Neural cell (in vitro differentiated cells): ENCODE results near the gene PVALB.

Experiments
- CTCF ChIP-seq: fragments of 450-650 bp; IDR thresholded peaks from 2 replicates; pipeline ENCODE4 v1.5.1; 2014; ENCODE audit warnings: antibody characterized with exemption, mild to moderate bottlenecking, moderate library complexity; ENCODE audit not compliant: poor library complexity, severe bottlenecking
- EP300 ChIP-seq: fragments of 450-650 bp; conservative IDR thresholded peaks from 2 replicates; pipeline ENCODE4 v1.6.1; 2014; ENCODE audit warnings: antibody characterized with exemption, mild to moderate bottlenecking, moderate library complexity; ENCODE audit not compliant: poor library complexity, severe bottlenecking
- EZH2 ChIP-seq: fragments of 200-600, 300-800 bp; shearing (Covaris generic), sonication (generic); IDR thresholded peaks from 2 replicates; pipeline ENCODE4 v1.6.1; 2014; ENCODE audit warnings: antibody characterized with exemption, low read length, borderline replicate concordance, mild to moderate bottlenecking; ENCODE audit not compliant: insufficient read depth, poor library complexity, severe bottlenecking
- RAD21 ChIP-seq: fragments of 450-650 bp; conservative IDR thresholded peaks from 2 replicates; pipeline ENCODE4 v1.6.1; 2014; ENCODE audit warnings: antibody characterized with exemption, mild to moderate bottlenecking, moderate library complexity
- SMC3 ChIP-seq: fragments of 450-650 bp; conservative IDR thresholded peaks from 2 replicates; pipeline ENCODE4 v1.6.1; 2014; ENCODE audit warnings: antibody characterized with exemption, mild to moderate bottlenecking, moderate library complexity; ENCODE audit not compliant: poor library complexity
- TAF1 ChIP-seq: IDR thresholded peaks from 2 replicates; pipeline ENCODE4 v1.6.1; 2012; ENCODE audit warnings: low read depth
- TF ChIP-seq, protein P1 (sequence below): IDR thresholded peaks from 2 replicates; pipeline ENCODE4 v1.6.1; 2012; ENCODE audit warnings: borderline replicate concordance

- TF ChIP-seq CTCF (no peak), SMC3 (no peak), EP300 (no peak), EZH2 (no peak), RAD21 (no peak), TAF1 (no peak)
- TF ChIP-seq, protein P1, sequence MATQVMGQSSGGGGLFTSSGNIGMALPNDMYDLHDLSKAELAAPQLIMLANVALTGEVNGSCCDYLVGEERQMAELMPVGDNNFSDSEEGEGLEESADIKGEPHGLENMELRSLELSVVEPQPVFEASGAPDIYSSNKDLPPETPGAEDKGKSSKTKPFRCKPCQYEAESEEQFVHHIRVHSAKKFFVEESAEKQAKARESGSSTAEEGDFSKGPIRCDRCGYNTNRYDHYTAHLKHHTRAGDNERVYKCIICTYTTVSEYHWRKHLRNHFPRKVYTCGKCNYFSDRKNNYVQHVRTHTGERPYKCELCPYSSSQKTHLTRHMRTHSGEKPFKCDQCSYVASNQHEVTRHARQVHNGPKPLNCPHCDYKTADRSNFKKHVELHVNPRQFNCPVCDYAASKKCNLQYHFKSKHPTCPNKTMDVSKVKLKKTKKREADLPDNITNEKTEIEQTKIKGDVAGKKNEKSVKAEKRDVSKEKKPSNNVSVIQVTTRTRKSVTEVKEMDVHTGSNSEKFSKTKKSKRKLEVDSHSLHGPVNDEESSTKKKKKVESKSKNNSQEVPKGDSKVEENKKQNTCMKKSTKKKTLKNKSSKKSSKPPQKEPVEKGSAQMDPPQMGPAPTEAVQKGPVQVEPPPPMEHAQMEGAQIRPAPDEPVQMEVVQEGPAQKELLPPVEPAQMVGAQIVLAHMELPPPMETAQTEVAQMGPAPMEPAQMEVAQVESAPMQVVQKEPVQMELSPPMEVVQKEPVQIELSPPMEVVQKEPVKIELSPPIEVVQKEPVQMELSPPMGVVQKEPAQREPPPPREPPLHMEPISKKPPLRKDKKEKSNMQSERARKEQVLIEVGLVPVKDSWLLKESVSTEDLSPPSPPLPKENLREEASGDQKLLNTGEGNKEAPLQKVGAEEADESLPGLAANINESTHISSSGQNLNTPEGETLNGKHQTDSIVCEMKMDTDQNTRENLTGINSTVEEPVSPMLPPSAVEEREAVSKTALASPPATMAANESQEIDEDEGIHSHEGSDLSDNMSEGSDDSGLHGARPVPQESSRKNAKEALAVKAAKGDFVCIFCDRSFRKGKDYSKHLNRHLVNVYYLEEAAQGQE = no peak
Measured at GRCh38 chr22:36756031-36756430, 60.8 kb downstream of the PVALB start.
